K562 (cell line): ENCODE measurements around the gene JMJD1C. TPM values are rescaled to one million over a fixed set of nuclear protein-coding genes. Genes with fewer than 3 reads are reported as not detected.

Experiments
- AFF1 ChIP-seq, 2 experiments: fragments of 450-650 bp; IDR thresholded peaks; 2 replicates each; pipeline ENCODE4 v1.6.1; 2018; ENCODE audit warnings: mild to moderate bottlenecking in 2 of 2, low read depth in 1 of 2; ENCODE audit not compliant: partially characterized antibody in 2 of 2
- ARID4B ChIP-seq: sonication (generic); formaldehyde crosslinking; IDR thresholded peaks from 2 replicates; pipeline ENCODE4 v1.8.0; 2022; ENCODE audit warnings: mild to moderate bottlenecking, missing genetic modification reagents
- BCL6 ChIP-seq: fragments of 250-450 bp; sonication (Bioruptor Pico); IDR thresholded peaks from 2 replicates; pipeline ENCODE4 v1.4.0; 2020
- BHLHE40 ChIP-seq: IDR thresholded peaks from 2 replicates; pipeline ENCODE4 v1.6.1; 2011; ENCODE audit warnings: low read length, improper control_type of control experiment
- CTBP1 ChIP-seq: fragments of 450-650 bp; IDR thresholded peaks from 2 replicates; pipeline ENCODE4 v1.6.1; 2016; ENCODE audit warnings: borderline replicate concordance
- EP300 ChIP-seq: IDR thresholded peaks from 2 replicates; pipeline ENCODE4 v1.6.1; 2012; ENCODE audit warnings: low read length, improper control_type of control experiment
- EP400 ChIP-seq: fragments of 450-650 bp; IDR thresholded peaks from 2 replicates; pipeline ENCODE4 v1.6.1; 2017; ENCODE audit warnings: antibody characterized with exemption, mild to moderate bottlenecking, moderate library complexity
- FOXM1 ChIP-seq, 2 experiments: fragments of 450-650 bp in 1 of 2; sonication (generic) in 1 of 2; formaldehyde crosslinking in 1 of 2; IDR thresholded peaks; 2 replicates each; pipeline versions ENCODE4 v1.6.1 to v1.9.0; 2017 to 2022; ENCODE audit warnings: low read depth in 2 of 2, mild to moderate bottlenecking in 2 of 2, missing genetic modification reagents in 1 of 2, moderate library complexity in 1 of 2
- GTF2B ChIP-seq: IDR thresholded peaks from 2 replicates; pipeline ENCODE4 v1.6.1; 2011; ENCODE audit not compliant: insufficient read length; ENCODE audit errors: extremely low read depth
- MEF2A ChIP-seq: IDR thresholded peaks from 2 replicates; pipeline ENCODE4 v1.6.1; 2011; ENCODE audit warnings: low read depth, mild to moderate bottlenecking, low read length, moderate library complexity; ENCODE audit not compliant: control insufficient read depth
- NCOA4 ChIP-seq: fragments of 450-650 bp; IDR thresholded peaks from 2 replicates; pipeline ENCODE4 v1.6.1; 2018; ENCODE audit warnings: mild to moderate bottlenecking; ENCODE audit not compliant: partially characterized antibody
- PKNOX1 ChIP-seq: fragments of 450-650 bp; IDR thresholded peaks from 2 replicates; pipeline ENCODE4 v1.6.1; 2016
- ZFP1 ChIP-seq: fragments of 450-650 bp; formaldehyde crosslinking; IDR thresholded peaks from 2 replicates; pipeline ENCODE4 v1.4.0; 2020; ENCODE audit warnings: mild to moderate bottlenecking, mixed read lengths
- ZFPM2 ChIP-seq: fragments of 250-450 bp; sonication (Bioruptor Pico); IDR thresholded peaks from 2 replicates; pipeline ENCODE4 v1.5.1; 2022; ENCODE audit warnings: mild to moderate bottlenecking
- ZNF766 ChIP-seq: fragments of 200-800 bp; sonication (Bioruptor generic); conservative IDR thresholded peaks from 2 replicates; pipeline ENCODE4 v1.6.1; 2016; ENCODE audit warnings: missing genetic modification characterization, missing compliant biosample characterization
- polyA plus RNA-seq, 8 experiments: library from polyadenylated mRNA; depleted of rRNA in 4 of 8; stranded (reverse) in 5 of 8; unstranded in 3 of 8; fragments of >200 nt; fragmentation: Nextera tagmentation in 2 of 8; fragmentation: Illumina TruSeq in 1 of 8; extraction: Ambion mirVana in 2 of 8; extraction: Trizol in 1 of 8; gene quantifications; 2 replicates each; pipeline versions ENCODE4 v1.2.1 to v1.2.3, GENCODE V29; 2011 to 2014; ENCODE audit warnings: inconsistent platforms in 1 of 8, missing spikeins in 1 of 8
- total RNA-seq, 7 experiments: library from RNA; depleted of rRNA in 6 of 7; stranded (reverse); fragments of >200 nt in 6 of 7; fragmentation: Illumina TruSeq in 2 of 7; extraction: Trizol in 2 of 7; gene quantifications; 2 replicates each; pipeline versions ENCODE4 v1.2.1 to v1.2.3, GENCODE V29; 2011 to 2021; ENCODE audit warnings: low replicate concordance in 1 of 7

The JMJD1C gene
- total and polyA plus RNA-seq, 9 of the 15 experiments (the other 6 are each of a cell fraction or from before 2014, with no cell fraction given) = 25.3 to 68.0 (median 47.2) TPM

- TF ChIP-seq ZFP1 (CRISPR knock-in tag) = no peak
- TF ChIP-seq ARID4B (CRISPR knock-in tag) = no peak
- peak; percentile 52; the same call in 1 of the 2 replicates for TF ChIP-seq BHLHE40
- TF ChIP-seq NCOA4 = no peak
- peak; percentile 48 for TF ChIP-seq EP400
- TF ChIP-seq GTF2B = no peak
- 0 out of 2 replicates have a peak, but pooled peaks have one; percentile 12 for TF ChIP-seq PKNOX1
- 0 out of 2 replicates have a peak, but pooled peaks have one; percentile 21 for TF ChIP-seq CTBP1
- TF ChIP-seq ZFPM2 (CRISPR knock-in tag) = no peak
- TF ChIP-seq MEF2A = no peak
- TF ChIP-seq FOXM1 (IDR thresholded peaks at IDR 0.05; ENCODE audit: low read depth) = peak; percentile 88
- TF ChIP-seq FOXM1 (CRISPR knock-in tag; IDR thresholded peaks at IDR 0.05; ENCODE audit: low read depth) = no peak
- 0 out of 2 replicates have a peak, but pooled peaks have one; percentile 29 for TF ChIP-seq ZNF766
- TF ChIP-seq EP300 = peak; percentile 72
- TF ChIP-seq AFF1 (IDR thresholded peaks at IDR 0.05; ENCODE audit: low read depth in 1 of 2, partially characterized antibody in 2 of 2) = peak in 1 of 2 experiments; percentile 36
- TF ChIP-seq BCL6 (CRISPR knock-in tag) = no peak
Measured at GRCh38 chr10:63236113-63236935, 229.5 kb downstream of the JMJD1C start (continued).
